ENCODE measurements around the gene FABP7. TPM values are rescaled to one million over a fixed set of nuclear protein-coding genes. Genes with fewer than 3 reads are reported as not detected.
"Not testable (repeated sequence)": the region's sequence is repeated elsewhere in the genome, so short reads cannot be mapped to it uniquely, and the experiment has no call there.

FABP7 gene
- not detected for total RNA-seq

- ATAC-seq: no peak
These were observed at the start of gene FABP7 for GRCh38 chr6:122779667-122780066. FABP7 (plus strand) TSS chr6:122779716; CDS start chr6:122779795, 79 bp downstream.

GRCh38 chr6:122730334-122730733 is 49.2 kb upstream of the FABP7 start:
- ATAC-seq: no peak

GRCh38 chr6:122730775-122731386 is 48.6 kb upstream of the FABP7 start:
- ATAC-seq: peak; percentile 58

DNA sequence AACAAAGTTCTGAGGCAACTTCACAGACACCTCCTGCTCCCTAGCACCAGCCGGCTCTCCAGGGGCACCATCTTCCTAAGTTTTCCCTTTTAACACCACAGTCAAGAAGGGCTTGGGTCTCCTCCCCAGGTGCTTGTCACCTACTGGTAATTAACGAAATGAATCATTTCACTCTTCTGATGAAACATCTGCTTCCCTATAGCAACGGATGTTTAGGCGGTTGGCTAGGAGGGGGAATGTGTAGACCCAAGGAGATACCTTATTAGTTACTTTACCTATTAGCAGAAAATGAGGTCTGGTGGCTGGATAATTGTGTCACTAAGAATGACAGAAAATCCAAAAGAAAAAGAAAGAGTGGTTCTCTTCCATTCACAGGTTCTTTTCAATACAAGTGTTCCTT is 46.3 kb upstream of the FABP7 start:
- ATAC-seq: no peak

DNA sequence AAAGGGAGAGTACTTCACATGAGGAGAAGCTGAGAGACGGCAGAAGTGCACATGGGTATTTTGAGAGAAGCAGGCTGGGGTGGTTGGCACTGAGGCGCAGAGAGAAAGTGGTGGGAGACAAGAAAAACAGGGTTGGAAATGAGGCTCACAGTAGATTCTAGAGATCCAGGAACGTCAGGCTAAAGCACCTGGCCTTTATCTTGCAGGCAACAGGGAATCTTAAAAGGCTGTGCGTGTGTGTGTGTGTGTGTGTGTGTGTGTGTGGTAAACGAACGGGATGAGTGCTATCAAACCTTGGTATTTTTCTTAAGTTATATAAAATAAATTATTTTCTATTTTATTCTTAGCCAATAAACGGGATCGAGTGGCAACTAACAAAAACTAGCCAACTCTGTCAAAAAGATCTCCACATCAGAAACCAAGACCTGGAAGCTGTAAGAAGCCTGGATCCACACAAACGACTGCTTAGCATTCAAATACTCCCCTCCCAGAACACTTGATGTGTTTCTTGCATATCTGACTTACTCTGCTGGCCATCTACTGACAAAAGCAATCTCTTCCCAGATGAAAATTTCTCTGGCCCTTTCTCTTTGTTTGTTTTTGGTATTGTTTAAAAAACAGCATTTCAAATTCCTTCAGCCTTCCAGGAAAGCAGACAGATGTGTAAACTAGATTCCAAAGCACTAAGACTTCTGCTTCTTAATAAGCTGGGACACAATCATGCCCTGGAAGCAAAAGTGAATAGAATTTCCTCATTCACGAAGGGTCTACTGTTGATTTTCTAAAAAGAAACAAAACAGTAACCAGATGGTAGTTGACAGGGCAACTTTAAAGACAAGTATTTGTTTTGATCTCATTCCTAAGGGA is 44.8 kb upstream of the FABP7 start:
- no peak for ATAC-seq

- peak; percentile 97 for ATAC-seq
These were observed 43.9 kb upstream of the FABP7 start for GRCh38 chr6:122735582-122735981.

DNA sequence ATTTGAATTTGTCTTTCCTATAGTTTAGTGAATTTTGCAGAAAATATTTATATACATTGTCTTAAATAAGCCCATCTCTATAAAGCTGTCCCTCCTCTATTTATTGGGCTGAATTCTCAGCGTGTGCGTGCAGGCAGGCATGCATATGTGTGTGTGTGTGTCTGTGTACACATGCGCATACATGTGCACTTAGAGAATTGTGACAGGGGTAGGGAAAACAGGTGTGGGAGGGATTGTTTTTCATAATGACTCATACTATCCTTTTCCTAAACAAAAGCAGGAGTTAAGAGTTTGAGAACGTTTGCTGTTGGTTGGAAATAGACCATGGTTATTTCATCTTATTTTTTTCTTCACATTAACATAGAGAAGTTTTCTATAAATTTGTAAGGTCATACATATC is 43.4 kb upstream of the FABP7 start:
- ATAC-seq: peak; percentile 92

DNA sequence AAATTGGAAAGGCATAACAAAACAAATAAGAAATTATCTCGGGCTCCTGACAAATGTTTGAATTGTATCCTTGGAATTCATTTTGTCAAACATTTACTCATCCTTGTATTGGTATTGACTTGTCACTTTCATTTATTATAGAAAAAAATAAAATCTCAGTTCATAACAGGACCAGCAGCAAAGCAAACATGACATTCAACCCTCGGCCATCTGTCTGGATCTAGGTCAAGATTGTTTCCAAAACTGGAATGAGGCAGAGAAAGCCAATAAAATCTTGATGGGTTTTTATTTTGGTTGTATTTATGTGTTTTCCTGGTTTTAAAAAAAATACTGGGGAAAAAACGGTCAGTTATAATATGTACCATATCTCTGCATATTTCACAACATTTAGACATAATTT is 42.9 kb upstream of the FABP7 start:
- ATAC-seq: no peak

DNA sequence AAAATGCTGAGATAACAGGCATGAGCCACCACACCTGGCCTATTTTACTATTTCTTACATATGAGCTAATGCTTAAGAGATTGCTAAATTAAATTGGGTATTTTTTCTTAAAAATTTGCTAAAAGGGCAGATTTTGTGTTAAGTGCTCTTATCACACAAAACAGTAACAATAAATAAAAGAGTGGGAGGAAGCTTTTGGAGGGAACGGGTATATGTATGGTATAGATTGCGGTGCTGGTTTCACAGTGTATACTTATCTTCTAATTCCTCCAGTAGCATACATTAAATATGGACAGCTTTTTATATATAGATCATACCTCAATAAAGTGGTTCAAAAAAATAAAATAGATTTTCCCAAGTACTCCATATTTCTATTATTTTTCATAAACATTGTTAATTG is 39.4 kb upstream of the FABP7 start:
- no peak for ATAC-seq

DNA sequence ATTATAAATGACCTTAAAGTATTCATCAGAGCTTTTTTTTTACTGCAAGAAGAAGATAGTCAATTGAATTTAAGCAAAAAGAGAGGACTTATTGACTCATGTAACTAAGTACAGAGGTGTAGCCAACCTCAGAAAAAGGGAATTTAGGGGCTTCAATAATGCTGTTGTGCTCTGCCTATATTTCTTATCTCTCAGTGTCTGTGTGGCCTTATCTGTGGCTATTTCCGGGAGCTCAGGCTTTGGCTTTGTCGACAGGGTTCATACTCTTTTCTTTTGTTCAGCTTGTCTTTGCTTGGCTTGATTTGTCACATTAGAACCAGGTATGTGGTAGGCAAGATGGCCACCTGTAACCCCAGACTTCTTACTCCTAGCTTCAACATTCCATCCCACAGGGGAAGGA is 38.6 kb upstream of the FABP7 start:
- ATAC-seq: no peak

- ATAC-seq: not testable (repeated sequence)
These were observed 35.3 kb upstream of the FABP7 start for GRCh38 chr6:122744247-122744646.

GRCh38 chr6:122744856-122745255 is 34.7 kb upstream of the FABP7 start:
- not testable (repeated sequence) for ATAC-seq

DNA sequence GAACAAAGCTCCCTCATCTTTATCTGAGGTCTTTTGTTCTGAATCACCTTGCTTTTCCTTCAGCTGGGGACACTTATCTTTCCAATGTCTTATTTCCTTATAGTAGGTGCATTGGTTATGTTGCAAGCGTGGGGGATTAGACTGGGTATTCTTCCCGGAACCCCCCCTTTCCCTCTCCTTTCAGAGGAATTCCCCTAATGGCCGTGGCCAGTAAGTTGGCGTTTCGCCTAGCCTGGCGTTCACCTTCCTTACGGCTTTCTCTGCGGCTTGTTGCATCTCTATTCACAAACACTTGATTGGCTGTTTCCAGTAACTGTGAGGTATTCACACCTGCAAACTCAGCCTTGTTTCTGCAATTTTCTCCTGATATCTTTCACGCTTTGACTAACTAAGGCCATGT is 32.8 kb upstream of the FABP7 start:
- no peak for ATAC-seq

- ATAC-seq: no peak
These were observed 31.9 kb upstream of the FABP7 start for GRCh38 chr6:122747573-122747972.

GRCh38 chr6:122748945-122749344 is 30.6 kb upstream of the FABP7 start:
- ATAC-seq: not testable (repeated sequence)

GRCh38 chr6:122749451-122750050 is 30.0 kb upstream of the FABP7 start:
- ATAC-seq: no peak

- no peak for ATAC-seq
These were observed 28.2 kb upstream of the FABP7 start for GRCh38 chr6:122751326-122751725.

- ATAC-seq: no peak
These were observed 27.1 kb upstream of the FABP7 start for GRCh38 chr6:122752459-122752858.

DNA sequence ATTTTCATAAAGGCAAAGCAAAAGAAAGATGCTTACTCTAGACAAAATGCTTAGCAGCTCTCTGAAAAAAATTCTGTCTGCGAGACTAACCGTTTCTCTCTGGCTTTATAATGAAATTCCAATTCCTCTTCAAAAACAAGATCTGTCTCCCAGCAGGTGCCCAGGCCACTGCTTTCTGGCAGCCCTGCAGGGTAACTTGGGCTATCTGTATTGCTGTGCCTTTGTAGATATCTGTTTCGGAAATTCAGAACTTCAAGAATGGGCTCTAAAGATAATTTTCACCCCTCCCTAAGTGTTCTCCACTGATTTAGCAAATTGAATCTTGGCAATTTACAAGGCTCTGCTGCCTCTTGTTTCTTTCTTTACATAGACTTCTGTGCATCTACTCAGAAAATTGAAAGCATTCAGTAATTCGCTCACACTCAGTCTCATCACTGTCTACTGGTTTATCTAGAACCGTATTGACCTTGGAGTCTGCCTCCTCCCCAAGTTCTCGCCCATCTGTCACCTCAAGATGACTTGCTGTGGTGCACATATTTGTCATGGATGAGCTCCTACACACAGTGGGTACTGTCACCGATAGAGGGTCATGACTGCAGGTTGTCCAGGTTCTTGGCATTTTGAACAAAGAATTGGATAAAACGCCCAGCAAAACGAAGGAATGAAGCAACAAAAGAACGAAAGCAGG is 26.4 kb upstream of the FABP7 start:
- no peak for ATAC-seq

DNA sequence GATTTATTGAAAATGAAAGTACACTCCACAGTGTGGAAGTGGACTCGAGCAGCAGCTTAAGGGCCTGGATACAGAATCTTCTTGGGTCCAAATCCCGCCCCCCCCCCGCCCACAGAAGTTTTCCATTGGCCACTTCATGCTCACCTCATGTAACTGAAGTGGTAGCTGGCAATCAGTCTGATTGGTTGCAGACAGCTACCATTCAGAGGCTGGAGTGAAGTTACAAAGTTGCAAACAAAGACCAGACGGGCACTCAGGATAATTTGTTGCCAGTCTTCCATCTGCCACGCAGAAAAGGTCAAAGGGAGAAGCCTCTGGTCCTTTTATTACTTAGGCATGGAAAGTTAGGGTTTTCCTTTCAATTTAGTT is 25.8 kb upstream of the FABP7 start:
- no peak for ATAC-seq

- ATAC-seq: no peak
These were observed 25.3 kb upstream of the FABP7 start for GRCh38 chr6:122754191-122754731.

- no peak for ATAC-seq
These were observed 23.6 kb upstream of the FABP7 start for GRCh38 chr6:122755901-122756300.

DNA sequence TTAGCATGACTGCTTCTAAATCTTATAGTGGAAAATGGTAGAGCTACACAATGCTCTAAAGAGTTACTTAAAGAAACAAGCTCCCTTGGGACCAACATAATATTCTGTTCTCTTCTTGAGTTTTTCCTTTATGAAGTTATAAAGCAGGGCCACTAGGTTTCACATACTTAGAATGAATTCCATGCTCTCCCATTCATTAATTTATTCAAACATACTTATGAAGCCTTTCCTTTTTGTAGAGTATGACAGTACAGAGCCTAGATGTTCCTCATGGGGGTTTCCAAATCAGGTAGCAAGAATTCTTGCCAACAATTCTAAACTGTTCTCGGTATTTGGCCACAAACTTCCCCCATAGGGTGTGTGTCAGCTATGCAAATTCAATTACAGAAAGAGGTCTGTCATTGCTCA is 20.6 kb upstream of the FABP7 start:
- no peak for ATAC-seq
